ENCODE data around the gene DMRT1.

DNA sequence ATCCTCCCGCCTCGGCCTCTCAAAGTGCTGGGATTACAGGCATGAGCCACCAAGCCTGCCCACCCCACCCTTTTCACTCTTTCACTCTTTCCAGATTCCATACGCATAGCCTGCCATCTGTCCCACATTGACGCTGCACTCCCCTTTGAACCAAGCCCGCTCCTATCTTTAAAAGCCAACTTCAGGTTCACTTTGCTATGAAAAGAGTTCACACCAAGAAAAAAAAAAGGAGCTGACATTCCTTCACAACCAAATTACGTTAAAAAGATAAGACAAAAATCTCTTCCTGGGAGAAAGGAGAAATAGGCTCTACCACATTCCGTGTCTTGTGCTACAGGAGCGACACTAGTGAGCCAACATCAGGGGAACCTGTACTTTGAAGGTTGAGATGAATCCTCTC lies 41.5 kb downstream of the DMRT1 start:
- TF ChIP-seq, protein P1, sequence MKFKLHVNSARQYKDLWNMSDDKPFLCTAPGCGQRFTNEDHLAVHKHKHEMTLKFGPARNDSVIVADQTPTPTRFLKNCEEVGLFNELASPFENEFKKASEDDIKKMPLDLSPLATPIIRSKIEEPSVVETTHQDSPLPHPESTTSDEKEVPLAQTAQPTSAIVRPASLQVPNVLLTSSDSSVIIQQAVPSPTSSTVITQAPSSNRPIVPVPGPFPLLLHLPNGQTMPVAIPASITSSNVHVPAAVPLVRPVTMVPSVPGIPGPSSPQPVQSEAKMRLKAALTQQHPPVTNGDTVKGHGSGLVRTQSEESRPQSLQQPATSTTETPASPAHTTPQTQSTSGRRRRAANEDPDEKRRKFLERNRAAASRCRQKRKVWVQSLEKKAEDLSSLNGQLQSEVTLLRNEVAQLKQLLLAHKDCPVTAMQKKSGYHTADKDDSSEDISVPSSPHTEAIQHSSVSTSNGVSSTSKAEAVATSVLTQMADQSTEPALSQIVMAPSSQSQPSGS (CRISPR knock-in tag; IDR thresholded peaks at IDR 0.05; ENCODE audit: borderline replicate concordance, low read depth), result no peak
- TF ChIP-seq ETV6 (CRISPR knock-in tag; IDR thresholded peaks at IDR 0.05) (no peak), ZNF121 (CRISPR knock-in tag; IDR thresholded peaks at IDR 0.05) (no peak)
- TF ChIP-seq, protein P2, sequence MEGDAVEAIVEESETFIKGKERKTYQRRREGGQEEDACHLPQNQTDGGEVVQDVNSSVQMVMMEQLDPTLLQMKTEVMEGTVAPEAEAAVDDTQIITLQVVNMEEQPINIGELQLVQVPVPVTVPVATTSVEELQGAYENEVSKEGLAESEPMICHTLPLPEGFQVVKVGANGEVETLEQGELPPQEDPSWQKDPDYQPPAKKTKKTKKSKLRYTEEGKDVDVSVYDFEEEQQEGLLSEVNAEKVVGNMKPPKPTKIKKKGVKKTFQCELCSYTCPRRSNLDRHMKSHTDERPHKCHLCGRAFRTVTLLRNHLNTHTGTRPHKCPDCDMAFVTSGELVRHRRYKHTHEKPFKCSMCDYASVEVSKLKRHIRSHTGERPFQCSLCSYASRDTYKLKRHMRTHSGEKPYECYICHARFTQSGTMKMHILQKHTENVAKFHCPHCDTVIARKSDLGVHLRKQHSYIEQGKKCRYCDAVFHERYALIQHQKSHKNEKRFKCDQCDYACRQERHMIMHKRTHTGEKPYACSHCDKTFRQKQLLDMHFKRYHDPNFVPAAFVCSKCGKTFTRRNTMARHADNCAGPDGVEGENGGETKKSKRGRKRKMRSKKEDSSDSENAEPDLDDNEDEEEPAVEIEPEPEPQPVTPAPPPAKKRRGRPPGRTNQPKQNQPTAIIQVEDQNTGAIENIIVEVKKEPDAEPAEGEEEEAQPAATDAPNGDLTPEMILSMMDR (IDR thresholded peaks at IDR 0.05), result no peak
